Rectal smooth muscle tissue (tissue), 1 donor: Measurements from ENCODE around the gene ATP2B1.

Source experiments
- H3K27ac ChIP-seq: one replicate; pipeline ENCODE4 v1.7.0; 2013; ENCODE audit warnings: low read depth, low read length, inconsistent platforms
- H3K27me3 ChIP-seq: one replicate; pipeline ENCODE4 v1.7.0; 2013; ENCODE audit warnings: low read length; ENCODE audit not compliant: control insufficient read depth, insufficient read depth
- H3K36me3 ChIP-seq: one replicate; pipeline ENCODE4 v1.7.0; 2013; ENCODE audit warnings: low read length; ENCODE audit not compliant: control insufficient read depth, insufficient read depth
- H3K4me1 ChIP-seq: one replicate; pipeline ENCODE4 v1.7.0; 2013; ENCODE audit warnings: low read length; ENCODE audit not compliant: control insufficient read depth, insufficient read depth
- H3K4me3 ChIP-seq: one replicate; pipeline ENCODE4 v1.7.0; 2013; ENCODE audit warnings: low read length
- H3K9ac ChIP-seq: one replicate; pipeline ENCODE4 v1.7.0; 2013; ENCODE audit warnings: low read length

Gene ATP2B1

DNA sequence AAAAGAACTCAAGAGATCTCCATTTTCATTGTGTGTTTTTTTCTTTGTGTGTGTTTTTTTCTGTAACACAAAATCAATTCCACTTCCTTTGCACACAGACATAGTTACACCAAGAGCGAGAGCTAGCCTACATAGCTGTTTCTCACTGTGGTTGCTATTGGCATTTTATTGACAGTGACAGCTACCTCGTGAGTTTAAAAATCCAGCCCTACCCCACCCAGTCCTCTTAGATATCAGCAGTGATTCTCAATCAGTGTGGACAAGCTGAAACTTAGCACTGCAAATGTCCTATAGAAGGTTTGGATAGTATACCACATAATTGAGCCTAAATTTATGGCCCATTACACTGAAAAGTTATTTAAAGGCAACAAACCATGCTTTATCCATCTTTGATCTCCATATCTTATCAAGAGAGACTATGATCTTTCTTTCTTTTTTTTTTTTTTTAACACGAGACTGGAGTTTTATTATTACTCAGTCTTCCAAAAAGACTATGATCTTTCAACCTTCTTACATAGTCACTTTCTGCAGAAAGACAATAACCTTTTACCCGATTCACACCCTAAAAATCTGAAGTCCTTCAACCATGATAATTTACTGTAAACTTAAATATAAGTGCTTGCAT is 46.8 kb downstream of the ATP2B1 start:
- H3K27me3 ChIP-seq: no peaks in the 10 kb centered on the region
- no peak overlapping the region for H3K9ac ChIP-seq
- H3K4me1 ChIP-seq: no peaks in the 10 kb centered on the region

GRCh38 chr12:89657739-89658138 is 50.9 kb downstream of the ATP2B1 start:
- Histone ChIP-seq H3K4me3 (no peak overlapping the region), H3K27ac (no peak overlapping the region), H3K9ac (no peak overlapping the region), H3K27me3 (no peaks in the 10 kb centered on the region), H3K36me3 (no peaks in the 10 kb centered on the region), H3K4me1 (peaks cover 3% of the 10 kb centered on the region)

More for the DNA sequence above, 46.8 kb downstream of the ATP2B1 start:
- Histone ChIP-seq H3K36me3 (no peaks in the 10 kb centered on the region), H3K27ac (no peak overlapping the region), H3K4me3 (no peak overlapping the region)

DNA sequence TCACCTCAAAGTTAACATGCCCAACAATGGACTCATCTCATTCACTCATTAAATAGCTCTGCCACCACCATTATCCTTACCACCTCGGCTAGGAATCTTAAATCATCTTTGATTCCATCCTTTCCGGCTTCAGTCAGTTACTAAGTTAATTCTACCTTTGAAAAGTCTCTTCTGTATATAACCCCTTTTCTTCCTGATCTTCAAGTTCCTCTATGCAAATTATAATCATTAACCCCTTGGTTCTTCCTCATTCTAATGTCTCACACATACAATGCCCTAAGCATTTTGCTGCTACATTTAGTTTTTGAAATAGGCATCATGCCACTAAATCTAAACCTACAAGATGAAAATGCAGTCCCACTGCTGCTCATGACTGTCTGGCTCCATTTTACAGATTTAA is 51.6 kb downstream of the ATP2B1 start:
- no peak overlapping the region for H3K9ac ChIP-seq
- H3K4me3 ChIP-seq: no peak overlapping the region
- no peak overlapping the region for H3K27ac ChIP-seq
- no peaks in the 10 kb centered on the region for H3K36me3 ChIP-seq
- no peaks in the 10 kb centered on the region for H3K27me3 ChIP-seq
- H3K4me1 ChIP-seq: peaks cover 3% of the 10 kb centered on the region

- peaks cover 3% of the 10 kb centered on the region for H3K4me1 ChIP-seq
- H3K4me3 ChIP-seq: no peak overlapping the region
- H3K36me3 ChIP-seq: no peaks in the 10 kb centered on the region
- no peak overlapping the region for H3K9ac ChIP-seq
- no peaks in the 10 kb centered on the region for H3K27me3 ChIP-seq
- no peak overlapping the region for H3K27ac ChIP-seq
Measured at GRCh38 chr12:89655841-89656240, 52.8 kb downstream of the ATP2B1 start.

DNA sequence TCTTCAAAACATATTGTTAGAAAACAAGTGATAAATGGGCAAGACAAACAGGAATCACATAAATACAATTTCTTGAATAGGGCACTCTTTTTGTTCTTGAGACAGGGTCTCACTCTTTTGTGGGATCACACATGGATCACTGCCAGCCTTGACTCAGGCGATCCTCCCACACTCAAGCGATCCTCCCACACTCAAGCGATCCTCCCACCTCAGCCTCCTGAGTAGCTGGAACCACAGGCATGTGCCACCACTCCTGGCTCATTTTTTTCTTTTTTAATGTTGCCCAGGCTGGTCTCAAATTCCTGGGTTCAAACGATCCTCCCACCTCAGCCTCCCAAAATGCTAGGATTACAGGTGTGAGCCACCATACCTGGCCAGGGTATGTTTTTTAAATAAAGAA is 57.4 kb downstream of the ATP2B1 start:
- Histone ChIP-seq H3K36me3 (peaks cover 3% of the 10 kb centered on the region), H3K27ac (no peak overlapping the region)

DNA sequence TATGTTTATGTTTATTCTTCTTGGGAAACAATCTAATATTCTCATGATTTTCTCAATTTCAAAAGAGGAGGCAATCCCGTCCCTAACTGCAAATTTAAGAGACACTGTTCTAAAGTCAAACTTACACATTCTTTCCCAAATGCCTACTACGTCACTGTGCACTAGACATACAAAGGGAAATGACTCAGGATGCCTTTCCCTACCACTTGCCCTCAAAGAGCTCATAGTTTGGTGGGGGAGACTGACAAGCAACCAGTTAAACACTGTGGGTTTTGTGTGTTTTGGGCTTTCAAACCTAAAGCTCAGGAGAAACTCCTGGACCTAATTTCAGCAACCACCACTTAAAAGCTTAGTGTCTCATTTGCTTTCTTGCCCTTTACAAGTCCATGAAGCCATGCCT is 58.4 kb downstream of the ATP2B1 start:
- peaks cover 3% of the 10 kb centered on the region for H3K36me3 ChIP-seq
- no peak overlapping the region for H3K9ac ChIP-seq
- H3K4me3 ChIP-seq: no peak overlapping the region
- H3K4me1 ChIP-seq: no peaks in the 10 kb centered on the region
- H3K27ac ChIP-seq: no peak overlapping the region
- no peaks in the 10 kb centered on the region for H3K27me3 ChIP-seq

More for the DNA sequence above, 57.4 kb downstream of the ATP2B1 start:
- H3K27me3 ChIP-seq: no peaks in the 10 kb centered on the region
- no peak overlapping the region for H3K9ac ChIP-seq
- no peaks in the 10 kb centered on the region for H3K4me1 ChIP-seq
- no peak overlapping the region for H3K4me3 ChIP-seq

DNA sequence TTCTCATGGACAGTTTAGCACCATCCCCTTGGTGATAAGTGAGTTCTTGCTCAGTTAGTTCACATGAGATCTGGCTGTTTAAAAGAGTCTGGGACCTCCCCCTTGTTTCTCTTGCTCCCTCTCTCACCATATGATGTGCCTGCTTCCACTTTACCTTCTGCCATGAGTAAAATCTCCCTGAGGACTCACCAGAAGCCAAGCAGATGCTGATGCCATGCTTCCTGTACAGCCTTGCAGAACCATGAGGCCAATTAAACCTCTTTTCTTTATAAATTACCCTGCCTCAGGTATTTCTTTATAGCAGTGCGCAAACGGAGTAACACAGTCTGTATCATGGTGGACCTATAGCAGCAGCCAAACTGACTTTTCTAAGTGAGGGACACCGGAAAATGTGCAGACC is 58.8 kb downstream of the ATP2B1 start:
- peaks cover 3% of the 10 kb centered on the region for H3K36me3 ChIP-seq
- H3K4me1 ChIP-seq: no peaks in the 10 kb centered on the region
- H3K27me3 ChIP-seq: no peaks in the 10 kb centered on the region
- H3K9ac ChIP-seq: no peak overlapping the region
- H3K27ac ChIP-seq: no peak overlapping the region
- no peak overlapping the region for H3K4me3 ChIP-seq

- Histone ChIP-seq H3K4me3 (no peak overlapping the region), H3K27me3 (no peaks in the 10 kb centered on the region), H3K27ac (no peak overlapping the region), H3K36me3 (peaks cover 3% of the 10 kb centered on the region), H3K9ac (no peak overlapping the region), H3K4me1 (no peaks in the 10 kb centered on the region)
Measured at GRCh38 chr12:89649139-89649538, 59.5 kb downstream of the ATP2B1 start.

DNA sequence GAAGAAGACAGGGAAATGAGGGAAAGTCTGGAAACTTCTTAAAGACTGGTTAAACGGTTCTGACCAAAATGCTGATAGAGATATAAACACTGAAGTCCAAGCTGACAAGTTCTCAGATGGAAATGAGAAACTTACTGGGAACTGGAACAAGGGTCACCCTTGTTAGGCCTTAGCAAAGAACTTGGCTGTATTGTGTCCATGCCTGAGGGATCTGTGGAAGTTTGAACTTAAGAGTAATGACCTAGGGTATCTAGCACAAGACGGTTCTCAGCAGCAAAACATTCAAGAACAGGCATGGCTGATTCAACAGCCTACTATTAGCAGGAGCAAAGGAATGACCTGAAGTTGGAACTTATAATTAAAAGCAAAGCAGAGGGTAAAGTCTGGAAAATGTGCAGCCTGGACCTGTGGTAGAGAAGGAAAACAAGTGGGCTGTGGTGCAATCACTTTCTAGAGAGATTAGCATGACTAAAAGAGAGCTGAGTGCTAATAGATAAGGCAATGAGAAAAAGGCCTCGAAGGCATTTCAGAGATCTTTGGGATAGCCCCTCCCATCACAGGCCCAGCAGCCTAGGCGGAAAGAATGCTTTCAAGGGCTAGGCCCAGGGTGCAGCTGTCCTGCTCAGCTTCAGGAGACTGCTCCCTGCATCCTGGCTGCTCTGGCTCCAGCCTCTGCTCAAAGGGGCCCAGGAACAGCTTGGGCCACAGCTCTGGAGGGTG is 60.3 kb downstream of the ATP2B1 start:
- no peaks in the 10 kb centered on the region for H3K4me1 ChIP-seq

GRCh38 chr12:89645434-89645833 is 63.2 kb downstream of the ATP2B1 start:
- no peaks in the 10 kb centered on the region for H3K4me1 ChIP-seq
- H3K27me3 ChIP-seq: no peaks in the 10 kb centered on the region
- H3K27ac ChIP-seq: no peak overlapping the region
- H3K36me3 ChIP-seq: peaks cover 3% of the 10 kb centered on the region
- no peak overlapping the region for H3K4me3 ChIP-seq
- H3K9ac ChIP-seq: no peak overlapping the region

More for the DNA sequence above, 60.3 kb downstream of the ATP2B1 start:
- H3K4me3 ChIP-seq: no peak overlapping the region
- no peak overlapping the region for H3K27ac ChIP-seq
- H3K27me3 ChIP-seq: no peaks in the 10 kb centered on the region
- no peak overlapping the region for H3K9ac ChIP-seq
- H3K36me3 ChIP-seq: peaks cover 3% of the 10 kb centered on the region

DNA sequence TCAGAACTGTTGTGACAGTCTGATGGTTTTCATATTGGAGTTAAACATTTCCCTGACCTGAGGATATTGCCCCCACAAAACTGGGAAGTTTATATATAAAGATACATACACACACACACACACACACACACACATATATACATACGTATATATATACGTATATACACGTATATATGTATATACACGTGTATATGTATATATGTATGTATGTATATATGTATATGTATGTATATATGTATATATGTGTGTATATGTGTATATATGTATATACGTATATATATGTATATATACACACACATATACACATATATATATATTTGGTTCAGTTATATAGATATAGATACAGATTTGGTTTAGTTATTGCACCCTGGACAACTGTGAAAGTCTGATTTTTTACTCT is 65.7 kb downstream of the ATP2B1 start:
- H3K4me3 ChIP-seq: no peak overlapping the region
- no peaks in the 10 kb centered on the region for H3K4me1 ChIP-seq
- H3K27ac ChIP-seq: no peak overlapping the region
- H3K36me3 ChIP-seq: no peaks in the 10 kb centered on the region
- no peaks in the 10 kb centered on the region for H3K27me3 ChIP-seq
- H3K9ac ChIP-seq: no peak overlapping the region

DNA sequence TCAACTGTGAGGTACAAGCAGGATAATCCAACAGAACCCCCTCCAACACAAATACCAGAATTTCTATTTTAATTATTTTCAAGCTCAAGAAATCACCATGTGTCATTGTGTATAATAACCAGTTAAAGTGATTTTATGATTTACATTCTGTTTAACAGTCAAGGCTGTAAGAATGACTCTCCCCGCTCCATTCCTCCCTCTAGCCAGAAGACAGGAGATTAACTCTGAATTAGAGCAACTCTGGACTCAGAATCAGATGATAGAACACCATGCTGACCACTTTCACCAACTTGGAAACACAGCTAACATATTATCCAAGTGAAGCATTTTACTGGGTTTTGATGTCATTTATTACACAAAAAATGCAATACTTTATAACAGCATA is 71.9 kb downstream of the ATP2B1 start:
- Histone ChIP-seq H3K4me3 (no peak overlapping the region), H3K27ac (no peak overlapping the region), H3K4me1 (no peaks in the 10 kb centered on the region), H3K27me3 (no peaks in the 10 kb centered on the region), H3K36me3 (no peaks in the 10 kb centered on the region), H3K9ac (no peak overlapping the region)
